Skin epidermis (tissue), 12 donors: Measurements from ENCODE around the gene SRD5A2.

Source experiments
- H3K27ac ChIP-seq, 21 experiments: fragments of 200-600 bp; sonication (generic) in 11 of 21; one replicate each; pipeline ENCODE4 v1.5.0; 2020; ENCODE audit warnings: mild to moderate bottlenecking in 3 of 21, inconsistent platforms in 2 of 21, moderate library complexity in 2 of 21
- H3K4me3 ChIP-seq, 7 experiments: fragments of 200-600 bp; sonication (generic) in 2 of 7; one replicate each; pipeline ENCODE4 v1.5.0; 2020; ENCODE audit warnings: inconsistent platforms in 2 of 7, mild to moderate bottlenecking in 2 of 7, moderate library complexity in 1 of 7

SRD5A2 gene

DNA sequence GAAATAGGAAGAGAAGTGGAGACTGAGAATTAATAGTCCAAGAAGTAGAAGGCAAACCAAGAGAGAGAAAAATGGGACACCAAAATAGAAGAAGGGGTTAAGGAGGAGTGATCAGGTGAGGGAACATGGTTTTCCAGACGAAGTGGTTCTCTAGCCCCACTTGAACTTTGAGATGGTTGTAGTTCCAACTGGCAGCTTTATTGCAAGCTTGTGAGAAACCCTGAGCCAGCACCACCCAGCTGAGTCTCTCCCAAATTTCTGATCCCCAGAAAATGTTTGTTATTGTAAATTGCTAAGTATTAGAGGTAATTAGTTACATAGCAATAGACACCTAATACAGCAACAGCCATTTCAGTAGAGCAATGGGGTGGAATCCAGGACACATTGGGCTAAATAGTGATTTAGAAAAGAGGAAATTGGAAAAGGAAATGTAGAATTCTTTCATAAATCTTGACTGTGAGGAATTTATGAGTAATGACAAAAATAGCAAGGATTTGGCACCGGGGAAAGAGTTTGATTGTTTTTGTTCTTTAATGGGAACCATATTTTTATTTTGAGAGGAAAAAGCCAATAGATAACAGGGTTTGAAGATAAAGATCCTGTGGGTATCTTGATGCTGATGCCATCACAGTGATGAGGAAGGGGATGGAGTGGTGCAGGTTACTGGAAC lies 104.1 kb downstream of the SRD5A2 start:
- H3K27ac ChIP-seq: no peak overlapping the region
- no peak overlapping the region for H3K4me3 ChIP-seq

DNA sequence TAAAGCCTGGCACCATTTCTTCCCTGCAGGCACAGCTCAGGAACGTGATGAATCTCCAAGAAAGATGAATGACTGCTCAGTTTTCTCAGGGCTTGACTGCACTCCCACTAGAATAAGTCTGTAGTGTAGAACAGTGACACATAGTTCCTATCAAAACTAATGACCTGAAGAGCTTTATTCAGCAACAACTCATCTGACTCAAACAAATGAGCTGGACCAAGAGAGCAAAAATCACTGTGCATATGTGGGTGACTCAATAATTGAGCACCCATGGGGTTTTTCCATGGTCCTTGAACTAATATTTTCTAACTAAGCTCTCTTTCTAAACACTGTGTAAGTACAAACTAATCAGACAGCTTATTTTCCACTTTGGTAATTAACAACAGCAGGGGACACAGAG lies 105.0 kb downstream of the SRD5A2 start:
- no peak overlapping the region for H3K27ac ChIP-seq
- no peak overlapping the region for H3K4me3 ChIP-seq

DNA sequence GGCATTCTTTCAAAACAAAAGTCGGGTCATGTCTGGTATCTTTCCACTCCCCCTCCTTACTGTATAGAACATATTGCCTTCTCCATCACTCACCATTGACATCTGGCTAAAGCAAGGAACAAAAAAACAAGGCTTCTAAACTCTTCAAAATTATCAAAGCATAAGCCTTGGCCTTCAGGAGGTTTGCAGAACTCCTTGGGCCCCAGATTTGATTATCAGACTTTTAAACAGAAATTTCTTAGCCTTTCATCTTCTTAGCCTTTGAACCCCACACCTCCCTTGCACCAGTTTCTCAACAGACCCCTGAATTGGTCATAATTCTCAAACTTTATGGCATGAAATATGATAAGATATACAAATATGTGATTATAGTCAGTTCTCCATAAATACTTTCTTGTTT lies 106.4 kb downstream of the SRD5A2 start:
- no peak overlapping the region for H3K27ac ChIP-seq
- no peak overlapping the region for H3K4me3 ChIP-seq
